ENCODE measurements around the gene BRSK2.
"Not testable (repeated sequence)": the region's sequence is repeated elsewhere in the genome, so short reads cannot be mapped to it uniquely, and the experiment has no call there.

The BRSK2 gene

DNA sequence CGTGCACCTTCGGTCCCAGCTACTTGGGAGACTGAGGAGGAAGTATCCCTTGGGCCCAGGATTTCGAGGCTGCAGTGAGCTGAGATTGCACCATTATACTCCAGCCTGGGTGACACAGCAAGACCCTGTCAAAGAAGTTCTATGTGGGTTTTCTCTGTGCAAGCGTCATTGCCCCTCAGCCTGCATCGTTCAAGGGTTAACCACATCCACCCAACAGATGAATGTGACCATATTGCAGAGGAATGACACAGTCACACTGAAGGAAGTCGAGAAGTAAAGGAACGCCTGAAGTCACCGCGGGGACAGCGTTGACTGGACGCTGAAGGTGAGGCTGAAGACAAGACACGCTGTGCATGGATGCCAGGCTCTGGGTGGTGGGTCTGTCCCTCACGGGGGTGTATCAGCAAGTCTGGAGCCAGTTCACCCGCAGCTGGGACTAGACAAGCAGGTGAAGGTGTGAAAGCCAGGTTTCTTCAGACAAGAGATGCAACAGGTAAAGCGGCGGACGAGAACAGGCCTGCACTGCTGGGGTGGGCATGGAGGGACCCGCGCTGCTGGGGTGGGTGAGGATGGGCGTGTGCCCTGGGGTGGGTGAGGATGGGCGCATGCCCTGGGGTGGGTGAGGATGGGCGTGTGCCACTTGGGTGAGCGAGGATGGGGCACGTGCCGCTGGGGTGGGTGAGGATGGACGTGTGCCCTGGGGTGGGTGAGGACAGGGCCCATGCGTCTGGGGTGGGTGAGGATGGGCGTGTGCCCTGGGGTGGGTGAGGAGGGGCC is 43.8 kb upstream of the BRSK2 start:
- TF ChIP-seq, protein P1, sequence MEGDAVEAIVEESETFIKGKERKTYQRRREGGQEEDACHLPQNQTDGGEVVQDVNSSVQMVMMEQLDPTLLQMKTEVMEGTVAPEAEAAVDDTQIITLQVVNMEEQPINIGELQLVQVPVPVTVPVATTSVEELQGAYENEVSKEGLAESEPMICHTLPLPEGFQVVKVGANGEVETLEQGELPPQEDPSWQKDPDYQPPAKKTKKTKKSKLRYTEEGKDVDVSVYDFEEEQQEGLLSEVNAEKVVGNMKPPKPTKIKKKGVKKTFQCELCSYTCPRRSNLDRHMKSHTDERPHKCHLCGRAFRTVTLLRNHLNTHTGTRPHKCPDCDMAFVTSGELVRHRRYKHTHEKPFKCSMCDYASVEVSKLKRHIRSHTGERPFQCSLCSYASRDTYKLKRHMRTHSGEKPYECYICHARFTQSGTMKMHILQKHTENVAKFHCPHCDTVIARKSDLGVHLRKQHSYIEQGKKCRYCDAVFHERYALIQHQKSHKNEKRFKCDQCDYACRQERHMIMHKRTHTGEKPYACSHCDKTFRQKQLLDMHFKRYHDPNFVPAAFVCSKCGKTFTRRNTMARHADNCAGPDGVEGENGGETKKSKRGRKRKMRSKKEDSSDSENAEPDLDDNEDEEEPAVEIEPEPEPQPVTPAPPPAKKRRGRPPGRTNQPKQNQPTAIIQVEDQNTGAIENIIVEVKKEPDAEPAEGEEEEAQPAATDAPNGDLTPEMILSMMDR (IDR thresholded peaks at IDR 0.05; ENCODE audit: insufficient read depth, low read depth, low read length, missing control alignments): no peak
- DNase-seq (ENCODE audit: low read depth): no peak
- H3K4me3 ChIP-seq (ENCODE audit: low read length): no peak overlapping the region

- no peak for DNase-seq (ENCODE audit: low read depth)
- no peak overlapping the region for H3K4me3 ChIP-seq (ENCODE audit: low read length)
- TF ChIP-seq, protein P1 (IDR thresholded peaks at IDR 0.05; ENCODE audit: insufficient read depth, low read depth, low read length, missing control alignments): no peak
Observed at GRCh38 chr11:1346669-1347390, 42.9 kb upstream of the BRSK2 start.

GRCh38 chr11:1347411-1347999 is 42.2 kb upstream of the BRSK2 start:
- H3K4me3 ChIP-seq (ENCODE audit: low read length); DNase-seq (ENCODE audit: low read depth): not testable (repeated sequence)

GRCh38 chr11:1348146-1348795 is 41.5 kb upstream of the BRSK2 start:
- DNase-seq (ENCODE audit: low read depth): no peak
- TF ChIP-seq, protein P1 (IDR thresholded peaks at IDR 0.05; ENCODE audit: insufficient read depth, low read depth, low read length, missing control alignments): no peak
- no peak overlapping the region for H3K4me3 ChIP-seq (ENCODE audit: low read length)

DNA sequence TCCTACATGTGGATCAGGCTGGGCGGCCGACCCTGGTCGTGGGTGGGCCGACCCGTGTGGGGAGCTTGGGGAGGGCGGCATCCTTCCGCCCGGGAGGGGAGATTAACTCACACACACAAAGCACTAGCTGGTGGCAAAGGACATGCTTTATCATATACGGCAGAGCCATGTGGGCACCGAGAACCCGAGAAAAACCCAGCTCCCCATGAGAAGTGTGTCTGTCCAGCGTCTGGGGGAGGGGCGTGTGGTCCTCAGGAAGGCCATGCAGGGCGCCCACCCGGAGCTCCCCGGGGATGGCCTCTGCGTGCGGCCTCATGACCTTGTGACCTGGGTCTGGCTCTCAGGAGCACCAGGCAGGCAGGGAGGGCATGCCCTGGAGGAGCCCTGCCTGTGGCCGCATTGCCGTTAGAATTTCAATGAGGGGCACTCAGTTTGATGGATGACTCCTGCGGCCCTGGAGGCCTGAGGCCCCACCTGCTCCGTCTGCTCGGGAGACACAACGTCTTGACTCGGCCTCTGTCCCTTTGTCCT is 40.9 kb upstream of the BRSK2 start:
- no peak for DNase-seq (ENCODE audit: low read depth)
- TF ChIP-seq, protein P1 (IDR thresholded peaks at IDR 0.05; ENCODE audit: insufficient read depth, low read depth, low read length, missing control alignments): no peak
- H3K4me3 ChIP-seq (ENCODE audit: low read length): no peak overlapping the region

- no peak overlapping the region for H3K4me3 ChIP-seq (ENCODE audit: low read length)
- TF ChIP-seq, protein P1 (IDR thresholded peaks at IDR 0.05; ENCODE audit: insufficient read depth, low read depth, low read length, missing control alignments): no peak
- no peak for DNase-seq (ENCODE audit: low read depth)
Observed at GRCh38 chr11:1349327-1350041, 40.2 kb upstream of the BRSK2 start.

Measured in epithelial cell of esophagus (primary cell).